ENCODE results near the gene FAM131B. TPM values are rescaled to one million over a fixed set of nuclear protein-coding genes. Genes with fewer than 3 reads are reported as not detected.

FAM131B gene
- total and polyA plus RNA-seq, 2 of the 13 experiments (the other 11 are each of a cell fraction or from before 2014, with no cell fraction given): 0.07 TPM; not detected in 1

- TF ChIP-seq NCOR1 (IDR thresholded peaks at IDR 0.05; ENCODE audit: borderline replicate concordance, low read length): peak; percentile 90
- peak; percentile 57; the same call in 1 of the 2 replicates for TF ChIP-seq ZBTB20 (CRISPR knock-in tag; IDR thresholded peaks at IDR 0.05; ENCODE audit: borderline replicate concordance, low read depth)
- 0 out of 2 replicates have a peak, but pooled peaks have one; percentile 67 for TF ChIP-seq ATF3 (CRISPR knock-in tag; IDR thresholded peaks at IDR 0.05)
- TF ChIP-seq SALL1 (CRISPR knock-in tag; IDR thresholded peaks at IDR 0.05): peak; percentile 100
- TF ChIP-seq, protein P1, sequence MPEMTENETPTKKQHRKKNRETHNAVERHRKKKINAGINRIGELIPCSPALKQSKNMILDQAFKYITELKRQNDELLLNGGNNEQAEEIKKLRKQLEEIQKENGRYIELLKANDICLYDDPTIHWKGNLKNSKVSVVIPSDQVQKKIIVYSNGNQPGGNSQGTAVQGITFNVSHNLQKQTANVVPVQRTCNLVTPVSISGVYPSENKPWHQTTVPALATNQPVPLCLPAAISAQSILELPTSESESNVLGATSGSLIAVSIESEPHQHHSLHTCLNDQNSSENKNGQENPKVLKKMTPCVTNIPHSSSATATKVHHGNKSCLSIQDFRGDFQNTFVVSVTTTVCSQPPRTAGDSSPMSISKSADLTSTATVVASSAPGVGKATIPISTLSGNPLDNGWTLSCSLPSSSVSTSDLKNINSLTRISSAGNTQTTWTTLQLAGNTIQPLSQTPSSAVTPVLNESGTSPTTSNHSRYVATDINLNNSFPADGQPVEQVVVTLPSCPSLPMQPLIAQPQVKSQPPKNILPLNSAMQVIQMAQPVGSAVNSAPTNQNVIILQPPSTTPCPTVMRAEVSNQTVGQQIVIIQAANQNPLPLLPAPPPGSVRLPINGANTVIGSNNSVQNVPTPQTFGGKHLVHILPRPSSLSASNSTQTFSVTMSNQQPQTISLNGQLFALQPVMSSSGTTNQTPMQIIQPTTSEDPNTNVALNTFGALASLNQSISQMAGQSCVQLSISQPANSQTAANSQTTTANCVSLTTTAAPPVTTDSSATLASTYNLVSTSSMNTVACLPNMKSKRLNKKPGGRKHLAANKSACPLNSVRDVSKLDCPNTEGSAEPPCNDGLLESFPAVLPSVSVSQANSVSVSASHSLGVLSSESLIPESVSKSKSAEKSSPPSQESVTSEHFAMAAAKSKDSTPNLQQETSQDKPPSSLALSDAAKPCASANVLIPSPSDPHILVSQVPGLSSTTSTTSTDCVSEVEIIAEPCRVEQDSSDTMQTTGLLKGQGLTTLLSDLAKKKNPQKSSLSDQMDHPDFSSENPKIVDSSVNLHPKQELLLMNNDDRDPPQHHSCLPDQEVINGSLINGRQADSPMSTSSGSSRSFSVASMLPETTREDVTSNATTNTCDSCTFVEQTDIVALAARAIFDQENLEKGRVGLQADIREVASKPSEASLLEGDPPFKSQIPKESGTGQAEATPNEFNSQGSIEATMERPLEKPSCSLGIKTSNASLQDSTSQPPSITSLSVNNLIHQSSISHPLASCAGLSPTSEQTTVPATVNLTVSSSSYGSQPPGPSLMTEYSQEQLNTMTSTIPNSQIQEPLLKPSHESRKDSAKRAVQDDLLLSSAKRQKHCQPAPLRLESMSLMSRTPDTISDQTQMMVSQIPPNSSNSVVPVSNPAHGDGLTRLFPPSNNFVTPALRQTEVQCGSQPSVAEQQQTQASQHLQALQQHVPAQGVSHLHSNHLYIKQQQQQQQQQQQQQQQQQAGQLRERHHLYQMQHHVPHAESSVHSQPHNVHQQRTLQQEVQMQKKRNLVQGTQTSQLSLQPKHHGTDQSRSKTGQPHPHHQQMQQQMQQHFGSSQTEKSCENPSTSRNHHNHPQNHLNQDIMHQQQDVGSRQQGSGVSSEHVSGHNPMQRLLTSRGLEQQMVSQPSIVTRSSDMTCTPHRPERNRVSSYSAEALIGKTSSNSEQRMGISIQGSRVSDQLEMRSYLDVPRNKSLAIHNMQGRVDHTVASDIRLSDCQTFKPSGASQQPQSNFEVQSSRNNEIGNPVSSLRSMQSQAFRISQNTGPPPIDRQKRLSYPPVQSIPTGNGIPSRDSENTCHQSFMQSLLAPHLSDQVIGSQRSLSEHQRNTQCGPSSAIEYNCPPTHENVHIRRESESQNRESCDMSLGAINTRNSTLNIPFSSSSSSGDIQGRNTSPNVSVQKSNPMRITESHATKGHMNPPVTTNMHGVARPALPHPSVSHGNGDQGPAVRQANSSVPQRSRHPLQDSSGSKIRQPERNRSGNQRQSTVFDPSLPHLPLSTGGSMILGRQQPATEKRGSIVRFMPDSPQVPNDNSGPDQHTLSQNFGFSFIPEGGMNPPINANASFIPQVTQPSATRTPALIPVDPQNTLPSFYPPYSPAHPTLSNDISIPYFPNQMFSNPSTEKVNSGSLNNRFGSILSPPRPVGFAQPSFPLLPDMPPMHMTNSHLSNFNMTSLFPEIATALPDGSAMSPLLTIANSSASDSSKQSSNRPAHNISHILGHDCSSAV (CRISPR knock-in tag; IDR thresholded peaks at IDR 0.05; ENCODE audit: borderline replicate concordance): no peak
- TF ChIP-seq FOXP4 (CRISPR knock-in tag; IDR thresholded peaks at IDR 0.05): peak; percentile 44; the same call in 1 of the 2 replicates
- no peak for TF ChIP-seq SALL2 (CRISPR knock-in tag; IDR thresholded peaks at IDR 0.05)
- peak; percentile 45; the same call in 1 of the 2 replicates for TF ChIP-seq GFI1 (CRISPR knock-in tag; IDR thresholded peaks at IDR 0.05; ENCODE audit: borderline replicate concordance)
These were observed 30.9 kb upstream of the FAM131B start (continued) for GRCh38 chr7:143393267-143394041.

Measured in HepG2 (cell line).